GM21526 (cell line): ENCODE measurements around the gene MBLAC1.

ENCODE experiments used
- ATAC-seq: cut with Tn5 transposase; IDR thresholded peaks from one replicate; pipeline ENCODE4 v1.9.1; 2021; ENCODE audit warnings: moderate library complexity; ENCODE audit not compliant: unreplicated experiment, low FRiP score

The MBLAC1 gene

GRCh38 chr7:100166970-100167911, 40.5 kb downstream of the MBLAC1 start:
- no peak for ATAC-seq

- ATAC-seq, result no peak
These were observed 41.2 kb downstream of the MBLAC1 start for GRCh38 chr7:100167912-100168323.

DNA sequence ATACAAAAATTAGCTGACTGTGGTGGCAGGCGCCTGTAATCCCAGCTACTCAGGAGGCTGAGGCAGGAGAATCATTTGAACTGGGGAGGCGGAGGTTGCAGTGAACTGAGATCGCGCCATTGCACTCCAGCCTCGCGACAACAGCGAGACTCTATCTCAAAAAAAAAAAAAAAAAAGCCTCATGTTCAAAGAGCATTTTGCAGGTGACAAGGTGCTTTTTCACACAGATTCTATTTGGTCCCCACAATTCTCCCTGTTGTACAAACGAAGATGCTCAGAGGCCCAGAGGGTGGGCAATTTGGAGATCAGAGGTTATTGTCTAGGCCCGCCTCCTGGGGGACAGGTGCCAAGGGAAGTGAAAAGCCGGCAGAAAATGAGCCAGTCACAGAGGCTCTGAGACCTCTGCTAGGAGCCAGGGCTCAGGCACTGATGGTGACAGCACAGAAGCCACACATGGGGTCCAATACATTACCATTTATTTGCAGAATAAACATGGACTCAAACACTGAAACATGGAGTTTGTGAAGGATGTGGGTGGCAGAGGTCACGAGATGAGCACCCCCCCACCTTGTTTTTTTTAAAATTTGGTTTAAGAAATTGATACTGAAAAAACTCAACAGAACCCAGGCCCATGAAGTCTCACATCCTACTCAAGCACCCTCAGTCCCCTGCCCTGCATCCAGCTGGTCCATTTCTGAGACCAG, 42.5 kb downstream of the MBLAC1 start:
- ATAC-seq, result no peak

DNA sequence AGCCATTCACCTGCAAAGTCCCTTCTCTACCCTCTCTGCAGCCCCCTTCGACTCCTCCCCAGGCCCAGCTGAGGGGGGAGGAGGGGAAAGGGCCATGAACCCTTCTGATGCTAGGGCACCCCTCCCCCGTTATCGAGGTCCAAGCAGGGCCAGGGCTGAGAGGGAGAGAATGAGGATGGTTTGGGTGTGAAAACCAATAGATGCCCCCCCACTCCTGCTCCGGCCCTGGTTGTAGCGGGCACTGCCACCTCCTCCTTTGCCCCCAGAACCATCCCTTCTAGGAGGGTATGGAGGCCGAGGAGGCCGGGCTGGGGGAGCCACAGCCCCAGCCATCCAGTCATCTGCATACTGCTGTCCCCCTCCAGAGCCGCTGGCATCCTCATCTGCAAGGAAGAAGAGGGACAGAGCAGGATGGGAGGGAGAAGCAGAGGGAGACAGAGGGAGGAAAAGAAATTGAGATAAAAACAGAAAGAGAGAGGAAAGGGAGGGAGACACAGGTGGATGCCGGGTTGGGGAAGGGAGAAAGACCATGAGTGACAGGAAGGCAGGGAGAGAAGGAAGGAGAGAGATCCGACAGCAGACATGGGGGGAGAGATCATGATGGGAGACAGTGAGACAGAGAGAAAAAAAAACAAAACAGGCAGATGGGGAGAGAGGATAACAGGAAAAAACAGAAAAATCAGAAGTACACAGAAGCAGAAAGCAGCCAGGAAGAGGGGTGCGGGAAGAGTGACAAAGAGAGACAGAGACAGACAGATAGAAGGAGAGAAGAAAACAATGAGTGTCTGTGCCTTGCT, 43.5 kb downstream of the MBLAC1 start:
- ATAC-seq, result no peak

- no peak for ATAC-seq
These were observed 44.4 kb downstream of the MBLAC1 start for GRCh38 chr7:100171087-100171681.

DNA sequence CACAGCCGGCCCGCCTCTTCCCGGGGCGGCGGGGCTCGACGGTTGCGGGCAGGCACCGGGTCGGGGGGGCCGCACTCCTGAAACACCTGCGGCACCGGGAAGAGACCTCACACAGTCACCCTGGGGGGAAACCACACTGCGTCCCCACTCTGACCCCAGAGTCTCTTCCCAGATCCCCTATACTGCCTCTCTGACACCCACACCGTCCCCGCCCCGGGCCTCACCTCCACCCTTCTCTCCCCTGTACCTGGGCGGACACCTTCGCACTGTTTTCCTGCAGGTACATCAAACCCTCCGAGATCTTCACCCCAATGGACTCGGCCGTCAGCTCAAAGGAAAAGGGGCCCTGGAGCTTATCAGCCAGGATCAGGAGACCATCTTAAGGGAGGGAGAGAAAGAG, 45.1 kb downstream of the MBLAC1 start:
- no peak for ATAC-seq

DNA sequence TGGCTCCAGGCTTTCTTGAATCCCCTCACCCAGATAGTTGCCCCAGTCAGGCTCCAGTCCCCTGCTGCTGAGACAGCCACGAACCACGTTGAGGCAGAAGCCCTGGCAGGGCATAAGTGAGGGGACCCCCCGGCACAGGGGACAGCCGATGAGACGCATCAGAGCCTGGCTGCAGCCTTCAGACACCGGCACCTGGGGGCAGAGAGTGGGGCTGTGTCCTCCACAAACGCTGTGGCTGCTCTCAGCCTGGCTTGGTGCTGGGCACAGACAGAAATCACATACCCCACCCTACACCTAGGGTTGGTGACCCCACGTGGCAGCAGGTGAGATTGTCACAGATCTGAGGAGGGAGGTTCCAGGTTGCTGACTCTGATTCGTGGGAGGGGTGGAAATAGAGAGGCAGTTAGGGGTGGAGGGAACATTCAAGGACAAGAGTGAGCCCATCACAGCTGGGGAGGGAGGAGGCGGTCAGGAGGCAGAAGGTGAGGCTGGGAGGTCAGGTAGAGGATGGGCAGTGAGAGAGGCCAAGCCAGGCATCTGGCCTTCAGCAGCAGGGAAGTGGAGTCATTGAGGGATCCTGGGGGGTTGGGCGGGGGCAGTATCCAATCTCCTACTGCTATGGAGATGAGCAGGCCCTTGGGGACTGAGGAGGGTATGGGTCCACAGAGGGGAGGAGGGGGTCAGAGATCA, 47.2 kb downstream of the MBLAC1 start:
- no peak for ATAC-seq

- ATAC-seq, result no peak
These were observed 47.8 kb downstream of the MBLAC1 start for GRCh38 chr7:100174582-100174981.

DNA sequence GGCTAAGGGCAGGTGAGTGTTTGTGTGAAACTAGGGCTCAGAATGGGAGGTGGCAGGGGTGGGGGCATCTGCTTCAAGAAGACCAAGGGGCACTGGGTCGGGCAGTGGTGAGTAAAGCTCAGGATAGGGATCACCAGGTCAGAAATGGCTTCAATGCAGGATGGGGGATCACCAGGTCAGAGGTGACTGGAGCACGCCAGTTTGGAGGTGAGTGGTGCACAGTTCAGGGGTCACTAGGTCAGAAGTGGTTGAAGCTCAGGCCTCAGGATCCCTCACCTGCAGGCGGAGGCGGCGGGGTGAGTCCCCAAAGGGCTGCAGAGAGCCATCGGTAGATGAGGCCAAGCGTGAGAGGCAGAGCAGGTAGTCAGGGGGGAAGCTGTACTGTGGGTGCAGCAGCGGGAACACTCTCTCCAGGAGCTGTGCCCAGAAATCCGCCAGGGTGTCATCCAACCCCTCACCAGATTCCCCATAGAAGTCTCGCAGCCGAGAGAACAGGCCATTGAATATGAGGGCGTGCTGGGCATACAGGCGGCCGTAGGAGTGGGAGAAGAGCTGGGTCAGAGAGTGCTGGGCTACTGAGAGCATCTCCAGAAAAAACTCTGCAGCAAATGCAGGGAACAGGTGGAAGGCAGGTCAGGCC, 48.6 kb downstream of the MBLAC1 start:
- ATAC-seq, result no peak

DNA sequence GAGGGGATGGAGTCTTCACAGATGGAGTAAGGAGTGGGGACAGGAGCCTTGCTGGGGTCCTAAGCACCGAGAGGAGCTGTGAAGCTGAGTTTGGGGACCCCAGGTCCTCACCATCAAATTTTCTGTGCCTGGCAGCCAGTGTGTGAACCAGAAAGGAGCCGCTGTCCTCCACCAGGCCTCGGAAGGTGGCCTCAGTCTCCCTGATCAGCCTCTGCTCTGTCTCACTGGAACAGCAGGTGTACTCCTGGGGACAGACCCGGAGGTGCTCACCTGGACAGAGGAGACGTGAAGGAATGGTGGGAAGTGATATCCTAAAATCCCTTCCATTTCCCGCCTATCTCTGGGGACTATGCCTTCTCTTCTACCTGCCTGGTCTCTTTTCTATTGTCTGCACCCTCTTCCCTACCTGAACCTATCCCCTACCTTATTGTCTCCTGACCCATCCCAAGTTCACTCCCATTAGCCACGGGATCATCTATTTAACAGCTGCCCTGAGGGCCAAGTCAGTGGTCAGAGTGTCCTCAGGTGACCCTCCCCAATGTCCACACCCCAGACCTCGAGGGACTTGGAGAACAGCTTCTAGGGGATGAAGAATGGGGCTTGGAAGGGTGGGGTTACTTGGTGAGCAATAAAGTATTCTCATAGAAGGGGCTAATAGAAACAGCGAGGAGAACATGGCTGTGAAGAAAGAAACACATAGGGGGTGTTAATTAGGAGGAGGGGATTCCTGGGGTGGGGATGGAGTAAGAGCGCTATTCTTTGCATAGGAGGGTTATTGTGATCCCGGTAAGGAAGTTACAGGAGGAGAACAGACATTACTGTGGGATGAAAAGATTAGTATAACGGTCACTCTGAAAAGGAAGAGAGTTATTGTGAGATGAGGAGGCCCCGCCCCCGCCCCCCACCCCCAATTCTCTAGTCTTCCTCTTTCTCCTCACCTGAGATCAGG, 49.6 kb downstream of the MBLAC1 start:
- ATAC-seq, result no peak

DNA sequence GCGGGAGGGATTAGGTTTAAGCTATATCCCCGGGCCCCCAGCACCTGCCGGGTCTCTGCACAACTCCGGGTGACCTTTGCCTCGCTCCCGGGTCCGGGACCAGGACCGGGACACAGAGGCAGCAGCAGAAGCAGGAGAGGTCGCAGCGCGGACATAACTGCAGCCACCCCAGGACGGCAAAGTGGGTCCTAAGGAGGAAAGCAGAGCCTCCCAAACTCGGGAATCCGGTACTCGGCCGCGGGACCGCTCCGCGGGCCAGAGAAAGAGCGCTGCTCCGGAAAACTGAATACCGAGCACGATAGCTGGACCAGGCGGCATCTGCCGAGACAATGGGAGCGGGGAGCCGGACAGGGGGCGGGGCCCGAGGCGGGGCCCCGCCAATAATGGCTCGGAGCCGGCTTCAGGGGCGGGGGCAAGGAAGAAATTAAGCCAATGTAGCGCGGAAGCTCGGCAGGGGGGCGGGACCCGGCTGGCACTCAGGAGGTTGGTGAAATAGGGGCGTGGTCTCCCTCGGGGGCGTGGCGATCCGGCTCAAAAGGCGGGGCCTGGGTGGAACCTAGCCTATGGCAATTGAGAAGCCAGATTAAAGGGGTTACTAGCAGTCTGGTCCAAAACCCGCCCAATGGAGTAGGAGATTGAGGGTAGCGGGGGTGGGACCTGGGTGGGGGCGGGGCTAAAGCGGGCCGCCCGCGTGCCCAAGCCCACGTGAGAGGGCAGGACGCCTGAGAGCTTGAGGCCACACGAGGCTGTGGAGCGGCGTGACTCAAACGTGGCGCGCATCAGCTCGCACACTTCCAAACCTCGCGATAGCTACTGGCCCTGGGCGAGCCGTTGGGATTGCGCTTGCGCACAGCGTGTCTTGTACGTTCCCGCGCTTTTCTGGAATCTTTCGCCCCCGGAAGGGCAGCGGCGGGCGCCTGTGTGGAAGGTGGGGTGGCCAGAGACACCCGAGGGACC, 50.6 kb downstream of the MBLAC1 start, which contains the start of the genes GPC2 and STAG3:
GPC2 (minus strand) TSS at position 337 of the 957 bp plus-strand sequence; CDS start at position 155, 182 bp downstream.
STAG3 (plus strand) TSS at position 874 of the 957 bp plus-strand sequence. CDS start 2,639 bp downstream, outside the sequence.
- ATAC-seq, result peak; percentile 68
